HCT116 (cell line): ENCODE results near the gene PAMR1. TPM values are rescaled to one million over a fixed set of nuclear protein-coding genes. Genes with fewer than 3 reads are reported as not detected.

Experiments
- ATAC-seq: fragments of 200-7000 bp; cut with Tn5 transposase; 2 replicates; pipeline ENCODE4 v1.9.1; 2020; ENCODE audit warnings: mild to moderate bottlenecking, moderate library complexity
- BruUV-seq: library from RNA; stranded (reverse); fragments of 400-500 nt; replicated peaks from 2 replicates; lab custom pipeline; 2021; lab: Mats Ljungman, UMichigan
- CTCF ChIA-PET: fragments of 300-600 bp; sonication (Branson Sonifier 250); formaldehyde crosslinking; loops from one replicate; lab custom pipeline; 2021; ENCODE audit warnings: antibody characterized with exemption; lab: Charles Lee
- POLR2A ChIA-PET: fragments of 300-600, 350-600 bp; sonication (Branson Sonifier 250); formaldehyde crosslinking; loops from one replicate; lab custom pipeline; 2021; ENCODE audit warnings: antibody characterized with exemption; lab: Charles Lee
- RAD21 ChIA-PET, 2 experiments: fragments of 300-600 bp; sonication (Branson Sonifier 250); formaldehyde crosslinking; loops; one replicate each; lab custom pipeline; 2023; ENCODE audit warnings: low total read pairs in 2 of 2; ENCODE audit not compliant: uncharacterized antibody in 2 of 2, unreplicated experiment in 2 of 2, low non-redundant PET in 1 of 2; lab: Charles Lee
- DNase-seq: peaks from one replicate; pipeline ENCODE4 v3.0.0-alpha.2; 2010; ENCODE audit warnings: low read depth, low spot score
- H2AFZ ChIP-seq: fragments of 200-600 bp; shearing (Covaris generic), sonication (generic); 2 replicates; pipeline ENCODE4 v1.6.1; 2017; ENCODE audit warnings: low read depth, mixed run types, mixed read lengths, antibody characterized with exemption, low read length; ENCODE audit not compliant: poor library complexity, severe bottlenecking
- H3K27ac ChIP-seq: 2 replicates; pipeline ENCODE4 v1.5.1; 2012; ENCODE audit warnings: low read depth, low read length
- H3K27me3 ChIP-seq: fragments of 200-600 bp; sonication (generic); 2 replicates; pipeline ENCODE4 v1.6.1; 2016; ENCODE audit warnings: mixed run types, low read length, mixed read lengths; ENCODE audit not compliant: insufficient read depth
- H3K36me3 ChIP-seq, 2 experiments: fragments of 200-500 bp in 1 of 2; fragments of 200-600 bp in 1 of 2; sonication (Bioruptor generic) in 1 of 2; sonication (generic) in 1 of 2; 2 replicates each; pipeline versions ENCODE4 v1.5.1 to v1.6.1; 2014 to 2016; ENCODE audit warnings: low read length in 2 of 2, inconsistent platforms in 1 of 2, mixed read lengths in 1 of 2, mixed run types in 1 of 2; ENCODE audit not compliant: insufficient read depth in 2 of 2, control insufficient read depth in 1 of 2
- H3K4me1 ChIP-seq, 2 experiments: fragments of 200-600 bp in 1 of 2; sonication (generic) in 1 of 2; 2 replicates each; pipeline versions ENCODE4 v1.5.1 to v1.6.1; 2012 to 2017; ENCODE audit warnings: low read length in 2 of 2, inconsistent platforms in 1 of 2, mild to moderate bottlenecking in 1 of 2, mixed read lengths in 1 of 2, mixed run types in 1 of 2, moderate library complexity in 1 of 2; ENCODE audit not compliant: insufficient read depth in 2 of 2, control insufficient read depth in 1 of 2
- H3K4me2 ChIP-seq: fragments of 200-600 bp; sonication (generic); 2 replicates; pipeline ENCODE4 v1.6.1; 2017; ENCODE audit warnings: mixed run types, low read length, mixed read lengths
- H3K4me3 ChIP-seq, 2 experiments: fragments of 200-600 bp in 1 of 2; sonication (generic) in 1 of 2; replicated peaks in 1 of 2; 2 replicates each; pipeline ENCODE4 v1.5.1; 2011 to 2016; ENCODE audit warnings: low read length in 2 of 2, control low read depth in 1 of 2, low read depth in 1 of 2, mild to moderate bottlenecking in 1 of 2, mixed read lengths in 1 of 2, mixed run types in 1 of 2
- H3K79me2 ChIP-seq: fragments of 200-600 bp; sonication (generic); 2 replicates; pipeline ENCODE4 v1.6.1; 2017; ENCODE audit warnings: mild to moderate bottlenecking, mixed run types, low read length, moderate library complexity, mixed read lengths; ENCODE audit not compliant: insufficient read depth
- H3K9ac ChIP-seq: fragments of 200-600 bp; sonication (generic); 2 replicates; pipeline ENCODE4 v1.6.1; 2016; ENCODE audit warnings: low read length, mixed read lengths
- H3K9me2 ChIP-seq: fragments of 200-600 bp; sonication (generic), shearing (Covaris generic); 2 replicates; pipeline ENCODE4 v1.6.1; 2017; ENCODE audit warnings: mixed run types, mild to moderate bottlenecking, moderate library complexity; ENCODE audit not compliant: insufficient read depth
- H3K9me3 ChIP-seq, 2 experiments: fragments of 200-500 bp in 1 of 2; fragments of 200-600 bp in 1 of 2; sonication (Bioruptor generic) in 1 of 2; sonication (generic) in 1 of 2; 2 replicates each; pipeline ENCODE4 v1.6.1; 2014 to 2017; ENCODE audit warnings: low read length in 2 of 2, mixed read lengths in 2 of 2, inconsistent platforms in 1 of 2, low read depth in 1 of 2, mild to moderate bottlenecking in 1 of 2, mixed run types in 1 of 2, moderate library complexity in 1 of 2; ENCODE audit not compliant: control insufficient read depth in 1 of 2, insufficient read depth in 1 of 2
- H4K20me1 ChIP-seq: fragments of 200-600 bp; sonication (generic), shearing (Covaris generic); 2 replicates; pipeline ENCODE4 v1.6.1; 2017; ENCODE audit warnings: mixed run types, mild to moderate bottlenecking, moderate library complexity; ENCODE audit not compliant: insufficient read depth
- CEBPB ChIP-seq: IDR thresholded peaks from 2 replicates; pipeline ENCODE4 v1.6.1; 2012; ENCODE audit warnings: low read depth
- FOSL1 ChIP-seq: IDR thresholded peaks from 2 replicates; pipeline ENCODE4 v1.6.1; 2012; ENCODE audit warnings: low read depth
- POLR2AphosphoS5 ChIP-seq: IDR thresholded peaks from 2 replicates; pipeline ENCODE4 v1.6.1; 2011; ENCODE audit warnings: mild to moderate bottlenecking, low read depth, low read length, moderate library complexity
- RAD21 ChIP-seq: IDR thresholded peaks from 2 replicates; pipeline ENCODE4 v1.6.1; 2012; ENCODE audit warnings: low read depth, mild to moderate bottlenecking
- intact Hi-C: fragments of 100-400 bp; cut with micrococcal nuclease; formaldehyde crosslinking; loops from 2 replicates; pipeline ENCODE4 v1.10.0; 2022
- total RNA-seq: library from RNA; stranded (reverse); gene quantifications from one replicate; pipeline ENCODE4 v1.2.1, GENCODE V29; 2021; ENCODE audit not compliant: unreplicated experiment
- TF ChIP-seq, protein P1 (sequence below), 3 experiments: fragments of 200-600 bp in 1 of 3; sonication (generic) in 1 of 3; IDR thresholded peaks in 2 of 3; conservative IDR thresholded peaks in 1 of 3; 2 replicates each; pipeline ENCODE4 v1.5.1; 2012 to 2017; ENCODE audit warnings: low read depth in 2 of 3, low read length in 2 of 3, antibody characterized with exemption in 1 of 3, borderline replicate concordance in 1 of 3, control low read depth in 1 of 3, mild to moderate bottlenecking in 1 of 3, mixed read lengths in 1 of 3, mixed run types in 1 of 3, moderate library complexity in 1 of 3; ENCODE audit not compliant: insufficient read depth in 1 of 3

The PAMR1 gene
- total RNA-seq, 1 experiment from 2014 or later: not detected

DNA sequence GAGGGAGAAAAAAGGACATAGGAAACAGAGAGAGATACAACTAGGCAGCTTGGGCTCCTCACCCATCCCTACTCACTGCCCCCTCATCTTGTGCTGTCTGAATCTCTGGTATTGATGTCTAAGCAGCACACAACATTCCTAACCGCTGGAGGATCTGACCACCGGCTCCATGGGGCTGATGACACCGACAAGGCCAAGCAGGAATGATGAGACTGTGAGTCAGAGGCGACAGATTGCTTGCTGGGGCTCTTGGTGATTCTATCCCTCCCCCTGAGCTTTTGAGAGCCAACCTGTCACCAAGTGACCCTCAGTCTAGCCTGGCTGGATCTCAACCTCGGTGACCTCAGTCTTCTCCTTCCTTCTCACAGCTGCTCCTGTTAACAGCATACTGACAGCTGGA is 13.8 kb downstream of the PAMR1 start:
- ChIA-PET RAD21 (no interaction called here), POLR2A (no interaction called here), CTCF (no interaction called here)
- peak overlapping the region; percentile 20; the same call in 1 of the 2 replicates for H3K4me2 ChIP-seq
- H3K4me1 ChIP-seq: peaks cover 0 to 5% of the 10 kb centered on the region in 2 experiments; a peak in 1 of 4 replicates
- DNase-seq (no peak), ATAC-seq (peak; percentile 62; the same call in 1 of the 2 replicates)
- no TSS peak for BruUV-seq
- no peak overlapping the region for H3K9ac ChIP-seq
- TF ChIP-seq CEBPB (no peak), FOSL1 (0 out of 2 replicates have a peak, but pooled peaks have one; percentile 13)
- H3K79me2 ChIP-seq: no peaks in the 10 kb centered on the region
- no peaks in the 10 kb centered on the region for H3K9me2 ChIP-seq
- H3K9me3 ChIP-seq: no peaks in the 10 kb centered on the region
- H3K27me3 ChIP-seq: peaks cover 32% of the 10 kb centered on the region
- H2AFZ ChIP-seq: no peak overlapping the region
- H4K20me1 ChIP-seq: no peaks in the 10 kb centered on the region
- intact Hi-C loops: no loop called here
- H3K27ac ChIP-seq: no peak overlapping the region
- H3K36me3 ChIP-seq: no peaks in the 10 kb centered on the region
- no peak overlapping the region for H3K4me3 ChIP-seq

- intact Hi-C loops: no loop called here
- no peak for ATAC-seq
- H3K36me3 ChIP-seq: no peaks in the 10 kb centered on the region
- H3K4me2 ChIP-seq: no peak overlapping the region
- ChIA-PET POLR2A (no interaction called here), CTCF (interaction anchor here (0.6 kb wide), 1 partner anchor 368 kb away, joined by 3 read pairs; no protein-coding TSS in a partner anchor), RAD21 (no interaction called here)
- no peaks in the 10 kb centered on the region; the same call in 1 of the 2 replicates for H3K27me3 ChIP-seq
- no peaks in the 10 kb centered on the region for H3K9me3 ChIP-seq
- H3K27ac ChIP-seq: no peak overlapping the region
- no peaks in the 10 kb centered on the region for H4K20me1 ChIP-seq
- no peak overlapping the region for H3K9ac ChIP-seq
- no peaks in the 10 kb centered on the region for H3K9me2 ChIP-seq
- TF ChIP-seq, protein P1, sequence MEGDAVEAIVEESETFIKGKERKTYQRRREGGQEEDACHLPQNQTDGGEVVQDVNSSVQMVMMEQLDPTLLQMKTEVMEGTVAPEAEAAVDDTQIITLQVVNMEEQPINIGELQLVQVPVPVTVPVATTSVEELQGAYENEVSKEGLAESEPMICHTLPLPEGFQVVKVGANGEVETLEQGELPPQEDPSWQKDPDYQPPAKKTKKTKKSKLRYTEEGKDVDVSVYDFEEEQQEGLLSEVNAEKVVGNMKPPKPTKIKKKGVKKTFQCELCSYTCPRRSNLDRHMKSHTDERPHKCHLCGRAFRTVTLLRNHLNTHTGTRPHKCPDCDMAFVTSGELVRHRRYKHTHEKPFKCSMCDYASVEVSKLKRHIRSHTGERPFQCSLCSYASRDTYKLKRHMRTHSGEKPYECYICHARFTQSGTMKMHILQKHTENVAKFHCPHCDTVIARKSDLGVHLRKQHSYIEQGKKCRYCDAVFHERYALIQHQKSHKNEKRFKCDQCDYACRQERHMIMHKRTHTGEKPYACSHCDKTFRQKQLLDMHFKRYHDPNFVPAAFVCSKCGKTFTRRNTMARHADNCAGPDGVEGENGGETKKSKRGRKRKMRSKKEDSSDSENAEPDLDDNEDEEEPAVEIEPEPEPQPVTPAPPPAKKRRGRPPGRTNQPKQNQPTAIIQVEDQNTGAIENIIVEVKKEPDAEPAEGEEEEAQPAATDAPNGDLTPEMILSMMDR (IDR thresholded peaks at IDR 0.05 in 2 of 3, conservative IDR thresholded peaks at IDR 0.05 in 1 of 3; ENCODE audit: borderline replicate concordance in 1 of 3, insufficient read depth in 1 of 3, low read depth in 2 of 3, low read length in 2 of 3): peak in 1 of 3 experiments; percentile 31; a peak in 1 of 6 replicates
- TF ChIP-seq POLR2AphosphoS5 (no peak), RAD21 (peak; percentile 35; the same call in 1 of the 2 replicates)
- no peaks in the 10 kb centered on the region for H3K79me2 ChIP-seq
- BruUV-seq: no TSS peak
- no peak overlapping the region for H2AFZ ChIP-seq
- H3K4me3 ChIP-seq: no peak overlapping the region
- DNase-seq: no peak
- H3K4me1 ChIP-seq: peaks cover 0 to 5% of the 10 kb centered on the region in 2 experiments; a peak in 1 of 4 replicates
Observed at GRCh38 chr11:35507688-35508087, 17.7 kb downstream of the PAMR1 start.
